KG1 (cell line): ENCODE results near the gene STN1.

Source experiments
- DNase-seq: peaks from one replicate; lab custom pipeline; 2025; lab: John Stamatoyannopoulos, UW

STN1 gene, protein sequence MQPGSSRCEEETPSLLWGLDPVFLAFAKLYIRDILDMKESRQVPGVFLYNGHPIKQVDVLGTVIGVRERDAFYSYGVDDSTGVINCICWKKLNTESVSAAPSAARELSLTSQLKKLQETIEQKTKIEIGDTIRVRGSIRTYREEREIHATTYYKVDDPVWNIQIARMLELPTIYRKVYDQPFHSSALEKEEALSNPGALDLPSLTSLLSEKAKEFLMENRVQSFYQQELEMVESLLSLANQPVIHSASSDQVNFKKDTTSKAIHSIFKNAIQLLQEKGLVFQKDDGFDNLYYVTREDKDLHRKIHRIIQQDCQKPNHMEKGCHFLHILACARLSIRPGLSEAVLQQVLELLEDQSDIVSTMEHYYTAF

GRCh38 chr10:103918053-103918846 lies at the start of gene STN1:
Gene STN1 (minus strand): TSS chr10:103918184. CDS start chr10:103917594, 590 bp downstream.
- peak; percentile 92 for DNase-seq

- no peak for DNase-seq
Measured at GRCh38 chr10:103967448-103968071, 49.6 kb upstream of the STN1 start.

- DNase-seq, result peak; percentile 81
Measured at GRCh38 chr10:103966671-103967447, 48.9 kb upstream of the STN1 start, which contains the start of gene SLK. Gene SLK (plus strand): TSS chr10:103967140. CDS start chr10:103967746, 606 bp downstream.

DNA sequence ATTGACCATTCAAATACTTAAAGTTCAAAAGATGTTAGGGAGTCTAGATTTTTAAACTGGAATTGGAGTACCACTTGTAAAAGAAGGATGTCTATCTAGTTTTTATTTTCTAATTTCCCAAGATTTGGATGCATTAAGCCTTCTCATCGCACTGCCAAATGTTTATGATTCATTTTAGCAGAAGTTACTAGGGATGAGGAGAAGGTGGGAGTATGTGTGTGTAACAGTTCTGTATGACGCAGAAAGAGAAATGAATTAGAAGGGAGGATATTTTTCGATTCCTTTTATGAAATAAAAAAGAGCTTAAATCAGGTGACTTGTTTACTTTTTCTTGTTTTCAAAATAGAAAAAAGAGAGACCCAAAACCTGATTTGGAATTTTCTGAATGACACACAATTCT lies 42.1 kb upstream of the STN1 start:
- no peak for DNase-seq

DNA sequence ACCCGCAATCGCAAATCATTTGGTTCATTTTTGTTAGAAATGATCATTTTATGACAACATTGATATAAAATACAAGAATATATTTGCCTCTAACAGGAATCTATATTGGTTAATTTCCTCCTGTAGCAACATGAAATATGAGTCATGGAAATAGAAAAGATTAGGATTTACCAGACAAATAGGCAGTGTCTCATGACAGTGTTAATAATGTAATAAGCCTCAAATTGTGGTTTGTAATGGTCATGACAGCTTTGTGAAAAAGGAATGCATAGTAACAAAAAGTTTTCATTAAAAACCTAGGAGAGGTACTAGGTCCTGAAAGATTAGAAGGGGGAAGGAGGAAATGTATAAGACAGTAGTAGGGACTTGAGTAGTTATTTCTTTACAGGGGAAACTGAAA lies 41.0 kb upstream of the STN1 start:
- DNase-seq, result no peak

DNA sequence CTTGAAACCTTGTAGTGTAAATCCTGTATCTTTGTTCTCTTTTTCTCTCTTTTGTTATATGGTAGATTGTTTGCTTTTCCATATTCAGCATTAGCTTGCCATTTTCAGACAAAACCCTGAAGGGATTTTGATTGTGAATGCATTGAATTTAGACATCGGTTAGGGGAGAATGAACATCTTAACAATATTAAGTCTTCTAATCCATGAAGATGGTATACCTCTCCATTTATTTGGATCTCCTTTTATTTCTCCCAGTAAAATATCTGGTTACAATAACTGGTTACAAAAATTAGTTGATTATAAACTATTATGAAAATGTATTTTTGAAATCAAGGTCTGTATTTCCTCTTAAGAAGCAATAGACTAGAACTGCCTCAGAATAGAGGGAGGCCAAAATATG lies 36.6 kb upstream of the STN1 start:
- DNase-seq, result no peak

GRCh38 chr10:103951942-103952341 lies 34.0 kb upstream of the STN1 start:
- DNase-seq, result no peak

- no peak for DNase-seq
Measured at GRCh38 chr10:103951183-103951582, 33.2 kb upstream of the STN1 start.

GRCh38 chr10:103949728-103950127 lies 31.7 kb upstream of the STN1 start:
- no peak for DNase-seq

GRCh38 chr10:103947799-103948516 lies 30.0 kb upstream of the STN1 start:
- no peak for DNase-seq

GRCh38 chr10:103942866-103943265 lies 24.9 kb upstream of the STN1 start:
- DNase-seq, result no peak

DNA sequence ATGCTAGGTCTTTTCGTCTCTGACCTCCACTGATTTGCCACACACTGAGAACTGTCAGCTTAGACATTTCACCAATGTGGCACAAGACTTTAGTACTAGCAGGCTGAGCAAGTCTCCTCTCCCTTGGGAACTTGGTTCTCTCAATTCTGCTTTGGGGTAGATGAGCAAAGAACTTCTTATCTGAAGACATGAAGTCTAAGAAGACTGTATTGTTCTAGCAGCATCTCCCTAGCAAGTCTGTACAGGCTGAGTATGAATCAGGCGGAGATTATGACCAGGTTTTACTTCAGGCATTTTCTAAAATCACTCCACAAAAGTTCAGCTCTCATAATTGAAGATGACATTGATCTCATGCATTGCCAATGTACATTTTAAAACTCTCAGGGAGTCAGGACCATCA lies 23.8 kb upstream of the STN1 start:
- no peak for DNase-seq

GRCh38 chr10:103939522-103939921 lies 21.5 kb upstream of the STN1 start:
- no peak for DNase-seq

DNA sequence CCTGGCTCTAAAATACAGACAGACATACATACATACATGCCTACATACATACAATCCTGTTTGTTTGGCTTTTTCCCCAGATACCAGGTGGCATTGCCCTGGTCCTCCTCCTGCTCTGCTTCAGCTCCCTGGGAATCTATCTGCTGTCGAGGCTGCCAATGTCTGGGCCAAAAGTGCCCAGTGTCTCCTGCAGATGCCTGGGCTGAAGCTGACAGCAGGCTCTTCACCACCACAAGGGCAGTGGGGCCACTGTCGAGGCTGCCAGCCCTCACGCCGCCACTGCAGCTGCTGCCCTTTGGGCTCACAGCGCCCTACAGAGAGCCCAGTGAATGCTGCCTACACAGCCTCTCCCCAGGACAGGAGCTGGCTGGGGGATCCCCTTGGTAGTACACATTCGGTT lies 18.0 kb upstream of the STN1 start:
- DNase-seq, result no peak

GRCh38 chr10:103934308-103934707 lies 16.3 kb upstream of the STN1 start:
- DNase-seq, result no peak

DNA sequence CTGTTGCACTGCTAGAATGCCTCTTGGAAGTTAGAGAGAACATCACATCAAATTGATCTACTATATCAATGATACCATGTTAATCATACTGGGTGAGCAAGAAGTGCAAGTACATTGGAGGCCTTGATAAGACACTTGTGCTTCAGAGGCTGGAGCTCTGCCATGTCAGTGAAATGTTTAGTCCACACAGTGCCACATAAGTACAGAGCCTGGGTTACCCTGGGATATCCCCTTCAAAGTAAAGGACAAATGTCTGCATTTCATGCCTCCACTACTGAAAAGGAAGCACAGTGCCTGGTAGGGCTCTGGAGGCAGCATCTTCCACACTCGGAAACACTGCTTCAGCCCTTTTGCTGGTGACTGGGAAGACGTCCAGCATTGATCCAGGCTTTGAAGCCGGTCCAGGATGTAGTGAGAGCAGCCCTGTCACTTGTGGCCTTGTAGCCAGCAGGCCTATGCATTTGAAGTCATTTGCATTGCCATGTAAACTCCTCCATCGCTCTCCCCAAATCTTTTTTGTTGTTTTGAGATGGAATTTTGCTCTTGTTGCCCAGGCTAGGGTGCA lies 15.7 kb upstream of the STN1 start:
- DNase-seq, result no peak

DNA sequence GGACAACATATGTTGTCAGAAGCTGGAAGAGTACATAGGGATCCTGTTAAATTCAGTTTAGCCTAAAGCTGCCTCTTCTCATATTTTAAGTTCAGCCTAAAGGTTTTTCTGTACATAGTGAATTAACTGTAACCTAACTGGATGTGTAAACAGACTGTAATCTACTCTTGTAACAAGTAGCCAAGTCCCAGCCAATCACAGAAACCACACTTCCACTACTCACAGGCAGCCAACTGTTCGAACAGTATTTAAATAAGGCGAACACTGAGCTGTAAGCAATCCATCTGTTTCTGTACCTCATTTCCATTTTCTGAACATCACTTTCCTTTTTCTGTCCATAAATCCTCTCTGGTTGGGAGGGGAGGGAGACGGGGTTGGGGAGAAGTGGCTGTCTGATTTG lies 15.0 kb upstream of the STN1 start:
- DNase-seq, result no peak

GRCh38 chr10:103932271-103932670 lies 14.3 kb upstream of the STN1 start:
- DNase-seq, result no peak

GRCh38 chr10:103931603-103932002 lies 13.6 kb upstream of the STN1 start:
- no peak for DNase-seq

DNA sequence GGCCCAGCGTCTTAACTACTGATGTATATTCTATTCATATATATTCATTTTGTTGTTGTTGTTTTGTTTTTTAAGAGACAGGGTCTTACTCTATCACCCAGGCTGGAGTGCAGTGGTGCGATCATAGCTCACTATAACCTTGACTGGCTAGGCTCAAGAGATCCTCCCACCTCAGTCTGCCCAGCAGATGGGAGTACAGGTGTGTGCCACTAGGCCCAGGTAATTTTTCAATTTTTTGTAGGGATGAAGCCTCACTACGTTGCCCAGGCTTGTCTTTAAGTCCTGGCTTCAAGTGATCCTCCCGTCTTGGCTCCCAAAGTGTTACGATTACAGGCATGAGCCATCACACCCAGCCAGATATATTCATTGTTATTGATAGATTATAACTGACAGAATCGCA lies 12.9 kb upstream of the STN1 start:
- DNase-seq, result no peak

- no peak for DNase-seq
Measured at GRCh38 chr10:103930449-103930848, 12.5 kb upstream of the STN1 start.
